Epithelial cell of proximal tubule (primary cell): Measurements from ENCODE around the gene CHST1. TPM values are rescaled to one million over a fixed set of nuclear protein-coding genes. Genes with fewer than 3 reads are reported as not detected.

Experiments used
- DNase-seq: peaks from one replicate; pipeline ENCODE4 v3.0.0-alpha.2; 2011; ENCODE audit warnings: low read depth
- H3K4me3 ChIP-seq: 2 replicates; pipeline ENCODE4 v1.5.1; 2011; ENCODE audit warnings: low read depth, mild to moderate bottlenecking, low read length
- total RNA-seq: library from RNA; depleted of rRNA; stranded (reverse); fragments of >200 nt; gene quantifications from 2 replicates; pipeline ENCODE4 v1.2.3, GENCODE V29; 2015
- TF ChIP-seq, protein P1 (sequence below): conservative IDR thresholded peaks from 2 replicates; pipeline ENCODE4 v1.5.1; 2012; ENCODE audit warnings: low read depth, mild to moderate bottlenecking, low read length

Gene CHST1
- total RNA-seq, 1 donor from 2014 or later: 1.5 TPM

- TF ChIP-seq, protein P1, sequence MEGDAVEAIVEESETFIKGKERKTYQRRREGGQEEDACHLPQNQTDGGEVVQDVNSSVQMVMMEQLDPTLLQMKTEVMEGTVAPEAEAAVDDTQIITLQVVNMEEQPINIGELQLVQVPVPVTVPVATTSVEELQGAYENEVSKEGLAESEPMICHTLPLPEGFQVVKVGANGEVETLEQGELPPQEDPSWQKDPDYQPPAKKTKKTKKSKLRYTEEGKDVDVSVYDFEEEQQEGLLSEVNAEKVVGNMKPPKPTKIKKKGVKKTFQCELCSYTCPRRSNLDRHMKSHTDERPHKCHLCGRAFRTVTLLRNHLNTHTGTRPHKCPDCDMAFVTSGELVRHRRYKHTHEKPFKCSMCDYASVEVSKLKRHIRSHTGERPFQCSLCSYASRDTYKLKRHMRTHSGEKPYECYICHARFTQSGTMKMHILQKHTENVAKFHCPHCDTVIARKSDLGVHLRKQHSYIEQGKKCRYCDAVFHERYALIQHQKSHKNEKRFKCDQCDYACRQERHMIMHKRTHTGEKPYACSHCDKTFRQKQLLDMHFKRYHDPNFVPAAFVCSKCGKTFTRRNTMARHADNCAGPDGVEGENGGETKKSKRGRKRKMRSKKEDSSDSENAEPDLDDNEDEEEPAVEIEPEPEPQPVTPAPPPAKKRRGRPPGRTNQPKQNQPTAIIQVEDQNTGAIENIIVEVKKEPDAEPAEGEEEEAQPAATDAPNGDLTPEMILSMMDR: no peak
- DNase-seq: no peak
- H3K4me3 ChIP-seq: no peak overlapping the region
Observed at GRCh38 chr11:45622283-45622682, 43.1 kb downstream of the CHST1 start.

GRCh38 chr11:45621588-45621987 lies 43.8 kb downstream of the CHST1 start:
- TF ChIP-seq, protein P1: no peak
- no peak overlapping the region for H3K4me3 ChIP-seq
- no peak for DNase-seq

- DNase-seq: no peak
- H3K4me3 ChIP-seq: no peak overlapping the region
- TF ChIP-seq, protein P1: no peak
Observed at GRCh38 chr11:45620243-45620642, 45.2 kb downstream of the CHST1 start.

GRCh38 chr11:45618897-45619296 lies 46.5 kb downstream of the CHST1 start:
- TF ChIP-seq, protein P1: no peak
- no peak for DNase-seq
- H3K4me3 ChIP-seq: no peak overlapping the region

- TF ChIP-seq, protein P1: no peak
- DNase-seq: no peak
- H3K4me3 ChIP-seq: no peak overlapping the region
Observed at GRCh38 chr11:45617871-45618601, 47.4 kb downstream of the CHST1 start.

- no peak overlapping the region for H3K4me3 ChIP-seq
- DNase-seq: no peak
- TF ChIP-seq, protein P1: no peak
Observed at GRCh38 chr11:45616802-45617549, 48.4 kb downstream of the CHST1 start.
